Measurements from ENCODE around the gene TRIM24. TPM values are rescaled to one million over a fixed set of nuclear protein-coding genes. Genes with fewer than 3 reads are reported as not detected.

Gene TRIM24
- total RNA-seq, 1 experiment from 2014 or later, result 10.2 TPM

DNA sequence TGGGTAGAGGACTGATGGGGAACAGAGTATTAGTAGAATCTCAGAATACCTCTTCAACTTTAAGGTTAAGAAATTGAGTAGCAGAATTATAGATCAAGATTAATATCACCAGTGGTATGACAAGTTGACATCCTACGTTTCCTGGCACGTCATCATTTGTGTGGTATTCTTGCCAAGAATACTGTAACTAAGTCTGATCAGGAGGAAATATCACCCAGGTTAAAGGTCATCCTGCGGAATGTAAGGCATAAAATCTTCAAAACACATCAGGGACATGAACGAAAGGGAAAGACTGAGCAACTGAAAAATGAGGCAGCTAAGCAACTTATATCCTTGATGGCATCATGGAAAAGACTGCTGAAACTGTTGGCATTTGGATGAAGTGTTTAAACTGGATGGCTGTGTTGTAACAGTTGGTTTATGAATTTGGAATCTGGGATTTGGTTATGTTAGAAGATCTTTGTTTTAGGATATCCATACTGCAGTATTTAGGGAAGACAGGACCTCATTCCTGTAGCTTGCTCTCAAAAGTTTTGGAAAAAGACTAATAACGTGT is 86.1 kb downstream of the TRIM24 start:
- Mint-ChIP-seq H3K4me1 (ENCODE audit: insufficient read depth, unreplicated experiment) (no peaks in the 10 kb centered on the region), H3K36me3 (ENCODE audit: insufficient read depth, unreplicated experiment) (peaks cover 24% of the 10 kb centered on the region), H3K4me3 (ENCODE audit: unreplicated experiment) (no peak overlapping the region), H3K27me3 (ENCODE audit: insufficient read depth, unreplicated experiment) (no peaks in the 10 kb centered on the region), H3K27ac (ENCODE audit: low read depth, unreplicated experiment) (no peak overlapping the region), H3K9me3 (ENCODE audit: unreplicated experiment) (peaks cover 9% of the 10 kb centered on the region)
- ChIA-PET POLR2A (no interaction called here), CTCF (no interaction called here)
- DNase-seq (ENCODE audit: unreplicated experiment), result no peak
- BruUV-seq (replicated peaks), result no TSS peak
- intact Hi-C loops (cut with micrococcal nuclease), result no loop called here
- TF ChIP-seq, protein P1, sequence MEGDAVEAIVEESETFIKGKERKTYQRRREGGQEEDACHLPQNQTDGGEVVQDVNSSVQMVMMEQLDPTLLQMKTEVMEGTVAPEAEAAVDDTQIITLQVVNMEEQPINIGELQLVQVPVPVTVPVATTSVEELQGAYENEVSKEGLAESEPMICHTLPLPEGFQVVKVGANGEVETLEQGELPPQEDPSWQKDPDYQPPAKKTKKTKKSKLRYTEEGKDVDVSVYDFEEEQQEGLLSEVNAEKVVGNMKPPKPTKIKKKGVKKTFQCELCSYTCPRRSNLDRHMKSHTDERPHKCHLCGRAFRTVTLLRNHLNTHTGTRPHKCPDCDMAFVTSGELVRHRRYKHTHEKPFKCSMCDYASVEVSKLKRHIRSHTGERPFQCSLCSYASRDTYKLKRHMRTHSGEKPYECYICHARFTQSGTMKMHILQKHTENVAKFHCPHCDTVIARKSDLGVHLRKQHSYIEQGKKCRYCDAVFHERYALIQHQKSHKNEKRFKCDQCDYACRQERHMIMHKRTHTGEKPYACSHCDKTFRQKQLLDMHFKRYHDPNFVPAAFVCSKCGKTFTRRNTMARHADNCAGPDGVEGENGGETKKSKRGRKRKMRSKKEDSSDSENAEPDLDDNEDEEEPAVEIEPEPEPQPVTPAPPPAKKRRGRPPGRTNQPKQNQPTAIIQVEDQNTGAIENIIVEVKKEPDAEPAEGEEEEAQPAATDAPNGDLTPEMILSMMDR (IDR thresholded peaks at IDR 0.05; ENCODE audit: unreplicated experiment), result no peak

DNA sequence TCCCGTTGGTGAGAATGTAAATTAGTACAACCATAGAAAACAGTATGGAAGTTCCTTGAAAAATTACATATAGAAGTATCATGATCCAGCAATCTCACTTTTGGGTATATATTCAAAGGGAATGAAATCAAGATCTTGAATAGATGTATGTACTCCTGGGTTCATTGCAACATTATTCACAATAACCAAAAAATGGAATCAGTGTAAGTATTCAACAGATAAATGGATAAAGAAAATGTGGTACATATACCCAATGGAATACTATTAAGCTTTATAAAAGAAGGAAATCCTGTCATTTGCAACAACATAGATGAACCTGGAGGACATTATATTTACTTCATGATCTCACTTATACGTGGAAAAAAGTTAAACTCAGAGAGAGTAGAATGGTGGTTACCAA is 86.8 kb downstream of the TRIM24 start:
- Mint-ChIP-seq H3K27me3 (ENCODE audit: insufficient read depth, unreplicated experiment) (no peaks in the 10 kb centered on the region), H3K4me1 (ENCODE audit: insufficient read depth, unreplicated experiment) (no peaks in the 10 kb centered on the region), H3K36me3 (ENCODE audit: insufficient read depth, unreplicated experiment) (peaks cover 20% of the 10 kb centered on the region), H3K4me3 (ENCODE audit: unreplicated experiment) (no peak overlapping the region), H3K27ac (ENCODE audit: low read depth, unreplicated experiment) (no peak overlapping the region), H3K9me3 (ENCODE audit: unreplicated experiment) (peaks cover 9% of the 10 kb centered on the region)
- CTCF ChIA-PET, result no interaction called here
- no peak for DNase-seq (ENCODE audit: unreplicated experiment)
- BruUV-seq (replicated peaks), result no TSS peak
- TF ChIP-seq, protein P1 (IDR thresholded peaks at IDR 0.05; ENCODE audit: unreplicated experiment), result no peak
- POLR2A ChIA-PET, result interaction anchor here (0.6 to 1.1 kb wide), 3 partner anchors 24 to 471 kb away, joined by 3 read pairs; no protein-coding TSS in a partner anchor
- intact Hi-C loops (cut with micrococcal nuclease), result no loop called here

DNA sequence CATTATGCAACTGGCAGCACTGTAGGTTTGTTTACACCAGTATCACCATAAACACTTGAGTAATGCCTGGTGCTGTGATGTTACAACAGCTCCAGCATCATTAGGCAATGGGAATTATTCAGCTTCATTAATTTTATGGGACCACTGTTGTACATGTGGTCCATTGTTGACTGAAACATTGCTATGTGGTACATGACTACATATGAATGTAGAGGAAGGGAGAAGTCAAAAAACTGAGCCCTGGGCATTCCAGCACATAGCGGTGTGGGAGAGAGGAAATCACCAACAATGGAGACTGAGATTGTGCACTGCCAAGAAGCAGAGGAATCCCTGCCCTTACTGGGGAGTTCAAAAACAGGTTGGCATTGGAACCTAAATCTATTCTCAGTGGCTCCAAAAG is 89.0 kb downstream of the TRIM24 start:
- no peak overlapping the region for H3K27ac Mint-ChIP-seq (ENCODE audit: low read depth, unreplicated experiment)
- H3K4me3 Mint-ChIP-seq (ENCODE audit: unreplicated experiment), result no peak overlapping the region
- peaks cover 29% of the 10 kb centered on the region for H3K36me3 Mint-ChIP-seq (ENCODE audit: insufficient read depth, unreplicated experiment)
- H3K4me1 Mint-ChIP-seq (ENCODE audit: insufficient read depth, unreplicated experiment), result no peaks in the 10 kb centered on the region
- no TSS peak for BruUV-seq (replicated peaks)
- POLR2A ChIA-PET, result interaction anchor here (0.6 to 0.7 kb wide), 2 partner anchors 310 to 377 kb away, joined by 3 read pairs; no protein-coding TSS in a partner anchor
- peak; percentile 6 for DNase-seq (ENCODE audit: unreplicated experiment)
- no peaks in the 10 kb centered on the region for H3K27me3 Mint-ChIP-seq (ENCODE audit: insufficient read depth, unreplicated experiment)
- CTCF ChIA-PET, result interaction anchor here (0.6 kb wide), 2 partner anchors 106 to 387 kb away, joined by 3 to 5 read pairs; no protein-coding TSS in a partner anchor
- intact Hi-C loops (cut with micrococcal nuclease), result no loop called here
- H3K9me3 Mint-ChIP-seq (ENCODE audit: unreplicated experiment), result peaks cover 9% of the 10 kb centered on the region
- TF ChIP-seq, protein P1 (IDR thresholded peaks at IDR 0.05; ENCODE audit: unreplicated experiment), result no peak

DNA sequence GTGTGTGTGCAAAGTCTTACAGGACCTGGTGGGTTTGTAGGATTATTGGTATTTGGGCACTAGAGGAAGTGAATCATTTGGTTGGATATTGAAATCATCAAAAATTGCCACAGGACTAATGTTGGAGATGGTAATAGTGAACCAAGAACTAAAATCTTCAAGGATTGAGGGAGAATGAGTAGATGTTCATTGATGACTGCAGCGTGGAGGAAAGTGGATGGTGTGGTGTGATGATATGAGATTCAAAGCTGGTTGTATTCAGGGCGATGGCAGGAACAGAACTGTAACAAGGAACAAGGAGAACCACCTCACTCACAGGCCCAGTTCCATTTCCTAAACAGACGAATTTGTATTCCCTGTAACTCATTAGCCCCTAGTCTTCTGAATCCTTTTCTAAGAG is 90.3 kb downstream of the TRIM24 start:
- no peak for DNase-seq (ENCODE audit: unreplicated experiment)
- no TSS peak for BruUV-seq (replicated peaks)
- TF ChIP-seq, protein P1 (IDR thresholded peaks at IDR 0.05; ENCODE audit: unreplicated experiment), result no peak
- H3K27ac Mint-ChIP-seq (ENCODE audit: low read depth, unreplicated experiment), result no peak overlapping the region
- peaks cover 9% of the 10 kb centered on the region for H3K9me3 Mint-ChIP-seq (ENCODE audit: unreplicated experiment)
- ChIA-PET POLR2A (no interaction called here), CTCF (no interaction called here)
- H3K4me3 Mint-ChIP-seq (ENCODE audit: unreplicated experiment), result no peak overlapping the region
- H3K36me3 Mint-ChIP-seq (ENCODE audit: insufficient read depth, unreplicated experiment), result peaks cover 32% of the 10 kb centered on the region
- no peaks in the 10 kb centered on the region for H3K27me3 Mint-ChIP-seq (ENCODE audit: insufficient read depth, unreplicated experiment)
- H3K4me1 Mint-ChIP-seq (ENCODE audit: insufficient read depth, unreplicated experiment), result no peaks in the 10 kb centered on the region
- intact Hi-C loops (cut with micrococcal nuclease), result no loop called here
